ENCODE measurements around the gene CLCA4.

Gene CLCA4, protein sequence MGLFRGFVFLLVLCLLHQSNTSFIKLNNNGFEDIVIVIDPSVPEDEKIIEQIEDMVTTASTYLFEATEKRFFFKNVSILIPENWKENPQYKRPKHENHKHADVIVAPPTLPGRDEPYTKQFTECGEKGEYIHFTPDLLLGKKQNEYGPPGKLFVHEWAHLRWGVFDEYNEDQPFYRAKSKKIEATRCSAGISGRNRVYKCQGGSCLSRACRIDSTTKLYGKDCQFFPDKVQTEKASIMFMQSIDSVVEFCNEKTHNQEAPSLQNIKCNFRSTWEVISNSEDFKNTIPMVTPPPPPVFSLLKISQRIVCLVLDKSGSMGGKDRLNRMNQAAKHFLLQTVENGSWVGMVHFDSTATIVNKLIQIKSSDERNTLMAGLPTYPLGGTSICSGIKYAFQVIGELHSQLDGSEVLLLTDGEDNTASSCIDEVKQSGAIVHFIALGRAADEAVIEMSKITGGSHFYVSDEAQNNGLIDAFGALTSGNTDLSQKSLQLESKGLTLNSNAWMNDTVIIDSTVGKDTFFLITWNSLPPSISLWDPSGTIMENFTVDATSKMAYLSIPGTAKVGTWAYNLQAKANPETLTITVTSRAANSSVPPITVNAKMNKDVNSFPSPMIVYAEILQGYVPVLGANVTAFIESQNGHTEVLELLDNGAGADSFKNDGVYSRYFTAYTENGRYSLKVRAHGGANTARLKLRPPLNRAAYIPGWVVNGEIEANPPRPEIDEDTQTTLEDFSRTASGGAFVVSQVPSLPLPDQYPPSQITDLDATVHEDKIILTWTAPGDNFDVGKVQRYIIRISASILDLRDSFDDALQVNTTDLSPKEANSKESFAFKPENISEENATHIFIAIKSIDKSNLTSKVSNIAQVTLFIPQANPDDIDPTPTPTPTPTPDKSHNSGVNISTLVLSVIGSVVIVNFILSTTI
- total RNA-seq: 0 reads per million in 2 donors

DNA sequence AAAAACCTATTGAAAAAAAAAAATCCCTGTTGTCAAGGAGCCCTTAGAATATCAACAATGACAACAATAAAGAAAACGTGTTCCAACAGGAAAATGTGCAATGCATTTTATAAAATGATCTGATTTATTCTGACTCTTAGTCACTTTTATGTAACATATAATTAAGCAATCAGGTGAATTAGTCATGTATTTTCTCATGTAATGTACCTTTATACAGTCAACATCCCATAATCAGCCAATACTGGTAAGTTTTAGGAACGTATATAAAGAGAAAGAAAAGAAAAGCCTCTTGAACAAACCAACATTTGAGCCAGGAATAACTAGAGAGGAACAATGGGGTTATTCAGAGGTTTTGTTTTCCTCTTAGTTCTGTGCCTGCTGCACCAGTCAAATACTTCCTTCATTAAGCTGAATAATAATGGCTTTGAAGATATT lies at the start of gene CLCA4:
TSS of gene CLCA4 (plus strand) at position 292 of the 435 bp plus-strand sequence. CDS start at position 334, 42 bp downstream.
- no peak for DNase-seq

DNA sequence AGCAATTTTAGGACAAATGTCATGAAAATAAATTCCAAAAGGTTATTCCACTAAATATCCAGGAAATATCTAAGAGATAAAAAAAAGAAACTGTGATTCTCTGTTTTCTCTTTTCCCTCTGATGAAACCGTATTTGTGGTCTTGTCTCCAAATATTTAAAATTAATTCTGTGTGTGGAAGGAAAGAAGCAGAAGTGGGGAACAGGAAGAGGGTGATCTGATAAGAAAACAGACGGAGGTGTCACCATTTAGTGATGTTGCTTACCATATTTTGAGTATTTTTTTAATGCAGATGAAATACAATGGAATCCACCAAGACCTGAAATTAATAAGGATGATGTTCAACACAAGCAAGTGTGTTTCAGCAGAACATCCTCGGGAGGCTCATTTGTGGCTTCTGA lies 48.6 kb upstream of the CLCA4 start:
- DNase-seq: no peak

DNA sequence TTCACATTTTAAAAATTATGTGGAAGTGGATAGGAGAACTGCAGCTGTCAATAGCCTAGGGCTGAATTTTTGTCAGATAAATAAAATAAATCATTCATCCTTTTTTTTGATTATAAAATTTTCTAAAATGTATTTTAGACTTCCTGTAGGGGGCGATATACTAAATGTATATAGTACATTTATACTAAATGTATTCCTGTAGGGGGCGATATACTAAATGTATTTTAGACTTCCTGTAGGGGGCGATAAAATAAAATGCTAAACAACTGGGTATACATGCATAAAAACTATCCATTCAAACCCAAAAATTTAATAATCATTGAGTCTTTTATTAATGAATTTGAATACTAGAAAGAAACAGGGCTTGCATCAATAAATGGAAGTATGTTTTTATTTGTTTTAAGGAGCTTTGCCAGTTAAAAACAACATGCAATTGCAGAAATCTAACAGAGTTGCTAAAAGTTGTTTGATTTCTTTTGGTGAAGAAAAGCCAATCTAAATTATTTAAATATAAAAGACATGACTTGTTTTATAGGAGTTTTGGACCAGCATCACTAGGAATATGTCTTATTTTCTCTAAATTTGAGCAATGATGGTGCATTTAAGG lies 46.8 kb upstream of the CLCA4 start:
- DNase-seq: peak in 2 of 5 experiments; percentile 54

DNA sequence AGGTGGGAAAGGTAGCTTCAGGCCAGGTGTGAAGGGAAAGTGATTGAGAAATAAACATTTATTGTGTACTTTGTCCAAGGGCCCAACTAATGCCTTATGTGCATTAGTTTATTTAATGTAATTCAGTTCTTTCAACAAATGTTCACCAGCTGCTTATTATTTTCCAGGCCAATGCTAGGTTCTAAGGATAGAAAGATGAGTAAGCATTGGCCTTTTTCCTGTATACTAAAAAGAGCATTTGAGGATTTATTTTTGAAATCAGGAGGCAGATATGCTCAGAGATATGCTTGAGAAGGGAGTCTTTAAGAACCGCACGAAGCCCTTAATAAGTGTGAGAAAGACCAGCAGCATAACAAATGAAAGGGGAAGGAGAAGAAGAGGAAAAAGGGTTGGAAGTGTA lies 46.2 kb upstream of the CLCA4 start:
- DNase-seq: no peak

DNA sequence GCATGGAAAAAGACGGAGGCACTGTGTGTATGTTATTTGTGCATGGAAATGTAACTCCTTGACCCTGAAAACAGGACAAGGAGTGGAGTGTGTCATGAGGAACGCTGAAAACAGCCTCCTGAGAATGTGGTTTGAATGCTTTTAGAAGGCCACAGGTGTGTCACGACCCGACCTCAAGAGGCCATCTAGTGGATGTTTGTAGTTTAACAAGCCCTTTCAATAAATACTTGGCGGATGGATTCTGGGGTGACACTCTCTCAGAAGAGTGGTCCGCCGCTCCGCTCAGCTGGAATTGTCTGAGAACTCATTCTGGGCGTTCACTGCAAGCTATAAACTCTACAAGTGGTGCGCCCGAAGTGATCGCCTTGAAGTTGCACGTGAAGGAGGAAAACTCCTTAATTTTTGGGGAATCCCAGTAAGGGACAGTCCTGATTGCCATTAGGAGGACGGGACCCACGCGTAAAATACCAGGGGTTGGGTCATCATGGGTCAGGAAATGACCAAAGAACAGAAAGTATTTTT lies 44.7 kb upstream of the CLCA4 start:
- DNase-seq: peak in 4 of 5 experiments; percentile 4 to 70 (median 20)

DNA sequence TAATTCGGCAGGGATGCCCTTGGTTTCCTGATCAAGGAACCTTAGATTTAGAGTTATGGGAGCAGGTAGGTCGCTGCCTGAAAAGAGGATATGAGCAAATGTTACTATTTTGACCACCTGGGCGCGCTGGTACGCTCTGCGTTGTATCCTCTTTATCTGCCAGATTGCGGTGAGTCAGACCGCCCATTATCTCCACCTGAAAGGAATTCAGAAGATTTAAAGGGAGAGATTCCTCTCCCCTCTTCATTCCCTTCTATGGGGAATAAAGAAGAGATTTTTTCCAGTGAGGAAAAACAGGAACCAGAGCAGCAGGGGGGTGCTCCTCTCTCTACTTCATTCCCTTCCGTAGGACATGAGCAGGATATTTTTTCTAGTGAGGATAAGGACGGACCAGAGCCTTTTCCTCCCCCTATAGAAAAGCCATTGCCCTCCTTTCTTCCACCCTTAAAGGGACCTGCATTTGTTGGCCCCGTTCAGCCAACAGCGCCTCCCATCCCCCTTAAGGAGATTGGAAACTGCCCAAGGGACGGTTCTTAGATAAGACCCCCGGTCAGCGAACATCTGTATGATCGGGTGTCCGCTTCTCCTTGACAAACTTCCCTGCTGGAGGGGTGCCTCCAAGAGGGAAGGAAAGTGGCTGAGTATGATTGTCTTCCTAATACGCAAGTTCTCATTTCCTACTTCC lies 44.0 kb upstream of the CLCA4 start:
- DNase-seq: no peak

DNA sequence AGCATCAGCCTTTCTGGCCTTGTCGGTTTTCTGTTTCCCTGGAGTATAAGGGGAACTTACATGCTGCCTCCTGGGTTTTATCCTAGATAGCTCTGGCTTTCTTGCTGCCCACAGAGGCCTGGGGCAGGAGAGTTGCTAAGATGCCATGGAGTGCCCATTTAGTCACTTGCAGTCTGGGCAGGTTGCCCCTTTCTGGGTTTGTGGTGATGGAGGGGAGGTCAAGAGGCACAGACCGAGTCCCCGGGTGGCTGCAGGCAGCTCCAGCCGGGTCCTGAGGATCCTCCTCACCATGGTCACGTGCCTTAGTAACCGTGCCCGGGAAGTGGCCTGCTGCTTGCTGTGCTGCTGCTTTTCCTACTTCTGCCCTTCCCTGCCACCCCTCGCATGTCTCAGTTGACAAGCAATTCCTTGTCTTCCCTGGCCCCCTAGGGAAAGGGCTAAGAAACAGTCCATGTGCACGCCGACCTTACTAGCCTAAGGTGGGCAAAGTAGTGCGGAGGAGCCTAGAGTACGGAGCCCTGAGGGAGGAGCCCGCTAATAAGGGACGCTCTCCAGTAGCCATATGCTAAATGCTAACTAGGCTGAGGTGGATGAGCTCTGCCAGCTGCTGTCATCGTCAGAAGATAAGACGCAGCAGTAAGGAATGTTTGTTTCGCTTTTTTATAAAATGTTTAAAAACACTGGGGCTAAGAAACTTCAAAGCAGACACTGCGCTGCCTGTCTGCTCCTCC lies 43.3 kb upstream of the CLCA4 start:
- DNase-seq: no peak

DNA sequence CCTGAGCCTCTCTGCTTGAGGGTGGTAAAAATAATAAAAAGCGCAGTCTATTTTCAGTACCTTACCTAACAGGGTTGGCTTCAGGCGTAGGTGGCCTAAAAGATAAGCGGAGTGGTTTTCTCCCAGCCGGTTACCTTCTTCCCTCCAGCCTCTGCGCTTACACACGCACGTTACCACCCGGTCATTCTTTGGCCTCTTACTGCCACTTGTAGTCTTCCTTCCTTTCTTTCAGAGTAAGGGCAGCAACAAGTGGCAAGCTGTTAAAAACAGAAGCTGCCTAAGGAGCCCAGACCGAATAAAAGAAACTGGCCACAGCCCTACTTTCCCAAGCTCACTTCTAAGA lies 42.8 kb upstream of the CLCA4 start:
- DNase-seq: no peak

DNA sequence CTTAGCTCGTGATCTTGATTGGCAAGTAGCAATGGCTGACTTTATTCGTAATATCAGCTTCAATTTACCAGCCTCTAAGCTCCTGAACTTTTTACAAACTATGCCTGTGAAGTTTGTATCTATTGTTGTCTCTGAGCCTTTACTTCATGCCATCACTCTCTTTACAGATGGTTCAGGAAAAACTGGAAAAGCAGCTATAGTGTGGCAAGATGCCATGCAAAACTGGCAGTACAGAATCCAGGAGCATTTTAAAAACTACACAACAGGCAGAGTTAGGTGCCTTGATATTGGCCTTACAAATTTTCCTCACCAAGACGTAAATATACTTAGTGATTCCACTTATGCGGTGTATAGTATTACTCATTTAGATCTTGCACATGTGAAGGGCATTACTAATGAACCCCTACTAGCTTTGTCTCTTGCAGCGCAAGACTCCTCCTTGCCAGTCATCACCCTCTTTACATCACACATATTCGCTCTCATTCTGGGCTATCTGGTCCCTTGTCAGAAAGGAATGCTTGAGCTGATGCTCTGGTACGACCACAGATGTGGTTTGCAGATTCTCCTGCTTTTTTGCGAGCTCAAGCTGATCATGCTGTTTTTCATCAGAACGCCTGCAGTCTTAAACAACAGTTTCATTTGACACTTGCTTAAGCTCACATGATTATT lies 41.8 kb upstream of the CLCA4 start:
- no peak for DNase-seq

DNA sequence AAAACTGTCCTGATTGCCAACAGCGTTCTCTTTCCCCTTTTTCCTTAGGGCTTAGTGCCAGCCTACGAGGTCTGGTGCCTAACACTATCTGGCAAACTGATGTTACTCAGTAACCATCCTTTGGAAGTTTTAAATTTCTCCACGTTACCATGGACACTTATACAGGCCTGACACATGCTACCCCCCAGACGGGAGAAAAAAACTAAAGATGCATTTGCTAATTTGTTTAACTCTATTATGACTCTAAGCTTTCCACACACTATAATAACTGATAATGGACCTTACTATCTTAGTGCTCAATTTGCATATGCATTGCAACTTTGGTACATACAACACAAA lies 41.3 kb upstream of the CLCA4 start:
- DNase-seq: no peak

DNA sequence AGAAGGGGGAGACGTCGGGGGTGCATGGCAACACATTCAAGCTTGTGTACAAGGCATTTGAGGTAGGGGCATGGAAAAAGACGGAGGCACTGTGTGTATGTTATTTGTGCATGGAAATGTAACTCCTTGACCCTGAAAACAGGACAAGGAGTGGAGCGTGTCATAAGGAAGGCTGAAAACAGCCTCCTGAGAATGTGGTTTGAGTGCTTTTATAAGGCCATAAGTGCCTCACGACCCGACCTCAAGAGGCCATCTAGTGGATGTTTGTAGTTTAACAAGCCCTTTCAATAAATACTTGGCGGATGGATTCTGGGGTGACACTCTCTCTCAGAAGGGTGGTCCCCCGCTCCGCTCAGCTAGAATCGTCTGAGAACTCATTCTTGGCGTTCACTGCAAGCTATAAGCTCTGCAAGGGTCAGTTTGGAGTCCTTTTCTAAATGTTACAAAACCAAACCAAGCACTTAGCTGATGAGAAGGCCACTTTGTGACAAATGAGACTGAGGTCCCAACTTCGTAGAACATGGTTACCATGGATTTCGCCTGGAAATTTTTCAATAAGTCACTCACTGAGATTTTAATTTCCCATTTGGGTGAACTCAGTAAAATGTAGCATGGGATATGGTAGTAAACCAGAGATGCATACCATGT lies 38.8 kb upstream of the CLCA4 start:
- DNase-seq: peak in 1 of 5 experiments; percentile 21

DNA sequence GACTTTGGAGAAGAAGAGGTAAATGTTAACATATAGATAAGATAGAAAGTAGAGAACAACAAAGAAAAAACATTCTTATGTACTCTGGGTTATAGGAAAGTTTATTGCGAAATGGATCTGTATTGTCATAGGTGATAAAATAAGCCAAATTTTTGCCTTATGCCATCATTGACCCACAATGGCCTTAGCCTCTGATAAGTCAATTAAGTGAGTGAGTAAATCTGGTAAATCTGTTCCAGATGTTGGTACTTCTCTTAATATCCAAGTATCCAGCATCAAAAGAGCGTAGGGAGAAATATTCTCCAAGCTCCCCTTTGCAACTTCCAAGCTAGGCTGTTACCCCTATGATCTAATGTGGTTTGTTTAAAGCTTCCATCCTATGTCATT lies 38.3 kb upstream of the CLCA4 start:
- no peak for DNase-seq

DNA sequence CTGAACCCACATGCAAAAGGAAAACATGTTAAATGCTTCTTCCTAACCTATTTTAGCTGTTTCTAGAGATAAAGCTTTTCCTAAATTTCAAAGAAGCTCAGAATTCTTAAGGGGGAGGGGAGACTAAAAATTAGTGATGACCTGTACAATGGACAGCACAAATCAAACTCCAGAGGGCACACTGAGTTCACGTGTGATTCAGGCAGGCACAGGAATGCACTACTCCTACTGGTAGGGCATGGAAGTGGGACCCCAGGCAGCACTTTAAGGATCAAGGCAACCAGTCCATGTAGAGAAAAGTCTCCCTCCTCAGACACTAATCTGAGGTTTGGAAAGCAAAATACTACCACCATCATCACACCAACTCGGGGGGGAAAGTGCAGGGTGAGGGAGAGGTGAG lies 31.3 kb upstream of the CLCA4 start:
- no peak for DNase-seq

DNA sequence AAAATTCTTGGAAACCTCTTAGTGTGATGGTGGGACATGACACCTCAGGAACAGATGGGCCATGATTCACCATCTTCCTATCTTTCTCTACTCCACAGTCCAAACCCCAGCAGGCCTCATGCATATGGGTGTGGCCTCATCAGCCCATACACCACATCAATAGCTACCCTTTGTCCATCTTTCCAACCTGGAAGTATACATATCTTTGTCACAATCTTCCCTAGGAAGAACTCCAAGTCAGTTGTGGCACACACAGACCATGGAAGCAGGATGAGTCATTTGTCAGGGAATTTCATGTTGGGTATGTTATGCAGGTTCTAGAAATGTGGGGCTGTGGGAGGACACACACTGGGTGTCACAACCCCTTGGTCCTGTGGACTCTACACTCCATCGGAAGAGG lies 30.5 kb upstream of the CLCA4 start:
- no peak for DNase-seq

DNA sequence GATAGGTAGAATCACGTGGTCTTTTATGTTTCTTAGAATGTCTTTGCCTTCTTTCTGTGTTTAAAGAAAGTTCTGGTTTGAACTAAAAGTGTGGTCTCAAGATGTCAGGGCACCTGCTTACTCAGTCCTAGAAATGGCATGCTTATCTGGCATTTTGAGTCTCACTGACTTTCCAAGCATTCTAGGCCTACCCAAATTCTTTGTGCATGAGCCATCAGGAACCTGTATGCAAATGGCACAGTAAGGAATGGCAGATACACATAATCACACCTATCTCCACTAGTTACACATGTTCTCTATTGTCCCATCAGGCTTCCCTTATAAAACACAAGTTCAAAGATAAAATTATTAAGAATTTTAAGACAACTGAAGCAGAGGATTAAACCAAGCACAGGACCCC lies 29.5 kb upstream of the CLCA4 start:
- no peak for DNase-seq

DNA sequence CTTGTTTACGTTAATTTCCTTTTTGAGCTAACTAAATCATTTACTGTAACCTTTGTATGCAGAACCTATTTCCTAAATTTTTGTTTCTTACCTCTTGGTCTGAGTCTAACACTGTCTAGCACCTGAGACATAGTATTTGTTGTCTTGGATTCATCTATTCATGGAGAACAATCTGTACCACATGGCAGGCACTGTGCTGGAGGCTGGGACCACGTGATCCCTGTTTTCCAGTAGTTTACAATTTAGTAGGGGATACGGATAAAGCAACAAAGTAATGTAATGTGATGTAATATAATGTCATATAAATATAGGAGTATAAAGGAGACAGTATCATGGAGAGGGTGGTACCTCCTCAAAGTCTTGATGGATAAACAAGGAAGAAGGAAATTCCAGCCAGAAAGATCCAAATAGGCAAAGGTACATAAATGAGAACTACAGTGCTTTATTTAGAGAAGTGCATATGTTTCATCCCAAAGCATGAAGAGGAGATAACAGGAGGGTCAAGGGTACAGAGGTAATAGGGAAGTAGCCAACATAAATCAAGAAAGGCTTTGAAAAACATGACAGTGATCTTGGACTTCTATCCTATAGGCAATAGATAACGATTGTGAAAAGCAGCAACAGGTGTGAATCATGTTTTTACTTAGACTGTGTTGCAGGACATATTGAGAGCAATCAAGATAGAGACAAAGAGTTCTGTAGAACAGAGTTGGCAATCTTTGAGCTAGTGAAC lies 25.9 kb upstream of the CLCA4 start:
- DNase-seq: no peak

DNA sequence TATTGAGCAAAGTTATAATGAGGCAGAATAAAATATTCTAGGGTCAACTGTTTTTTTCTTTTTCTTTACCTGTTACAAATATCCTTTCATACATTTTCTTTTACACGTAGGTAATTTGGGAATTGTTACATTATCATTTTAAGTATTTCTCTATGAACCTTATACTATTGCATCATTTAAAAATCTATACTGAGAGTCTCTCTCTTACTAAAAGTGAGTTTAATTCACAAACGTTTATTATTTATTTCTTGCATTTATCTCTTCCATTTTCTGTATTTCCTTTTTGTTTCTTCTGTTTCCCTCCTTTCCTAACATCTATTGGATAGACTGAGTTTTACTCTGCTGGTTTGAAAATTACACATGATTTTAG lies 25.4 kb upstream of the CLCA4 start:
- DNase-seq: no peak

DNA sequence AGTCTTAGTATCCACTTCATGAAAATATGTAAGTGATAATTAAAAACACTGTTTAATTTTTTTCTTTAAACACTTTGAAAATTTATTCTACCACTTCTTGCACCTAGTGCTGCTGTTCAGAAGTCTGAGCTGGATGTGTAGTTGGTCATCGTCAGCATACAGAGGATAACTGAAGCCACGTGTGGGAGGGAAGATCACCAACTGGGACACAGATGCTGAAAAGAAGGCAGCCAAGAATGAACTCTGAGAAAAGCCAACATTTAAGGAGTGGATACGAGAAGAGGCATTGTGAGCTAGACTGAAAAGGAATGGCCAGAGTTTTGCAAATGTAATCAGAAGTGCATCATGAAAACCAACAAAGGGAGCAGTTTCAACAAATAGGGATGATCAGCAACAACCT lies 24.6 kb upstream of the CLCA4 start:
- no peak for DNase-seq

DNA sequence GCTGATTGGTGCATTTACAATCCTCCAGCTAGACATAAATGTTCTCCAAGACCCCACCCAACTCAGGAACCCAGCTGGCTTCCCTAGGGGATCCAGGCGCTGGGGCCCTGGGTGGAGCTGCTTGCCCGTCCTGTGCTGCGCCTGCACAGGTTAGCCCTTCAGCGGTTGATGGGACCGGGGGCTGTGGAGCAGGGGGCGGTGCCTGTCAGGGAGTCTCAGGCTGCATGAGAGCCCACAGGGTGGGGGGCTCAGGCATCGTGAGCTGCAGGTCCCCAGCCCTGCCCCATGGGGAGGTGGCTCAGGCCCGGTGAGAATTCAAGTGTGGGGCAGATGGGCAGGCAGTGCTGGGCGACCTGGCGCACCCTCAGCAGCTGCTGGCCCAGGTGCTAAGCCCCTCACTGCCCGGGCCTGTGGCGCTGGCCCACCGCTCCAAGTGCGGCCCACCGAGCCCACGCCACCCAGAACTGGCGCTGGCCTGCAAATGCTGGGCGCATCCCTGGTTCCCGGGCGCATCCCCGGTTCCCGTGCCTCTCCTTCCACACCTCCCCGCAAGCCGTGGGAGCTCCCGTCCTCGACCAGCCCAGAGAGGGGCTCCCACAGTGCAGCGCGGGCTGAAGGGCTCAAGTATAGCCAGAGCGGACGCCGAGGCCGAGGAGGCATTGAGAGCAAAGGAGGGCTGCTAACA lies 23.1 kb upstream of the CLCA4 start:
- DNase-seq: no peak

DNA sequence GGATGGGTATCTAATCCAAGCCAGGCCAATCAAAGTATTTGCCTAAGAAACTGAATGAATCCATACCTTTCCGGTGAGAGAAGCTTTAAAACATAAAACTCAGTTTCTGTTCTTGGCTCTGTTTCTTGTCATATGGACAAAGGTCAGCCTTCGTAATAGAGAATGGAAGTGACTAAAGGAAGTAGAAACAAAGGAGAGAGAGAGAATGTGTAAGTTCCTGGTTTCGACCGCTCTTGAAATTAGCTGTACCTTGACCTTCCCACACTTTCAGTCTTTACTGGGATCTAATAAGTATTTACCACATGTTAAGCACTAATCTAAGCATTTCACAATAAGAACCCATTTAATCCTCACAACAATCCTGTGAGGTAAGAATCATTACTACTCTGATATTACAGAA lies 19.6 kb upstream of the CLCA4 start:
- no peak for DNase-seq

All from T-helper 2 cell (primary cell).